Kasumi-1 (cell line): ENCODE results near the gene ANO8.
A peak's percentile ranks its signal among the peaks of the same experiment; 100 is the strongest.
"Not testable (repeated sequence)": the region's sequence is repeated elsewhere in the genome, so short reads cannot be mapped to it uniquely, and the experiment has no call there.

Source experiments
- DNase-seq, 2 experiments: peaks; one replicate each; lab custom pipeline; 2025; lab: John Stamatoyannopoulos, UW

The ANO8 gene

GRCh38 chr19:17286752-17287151, 47.9 kb downstream of the ANO8 start:
- DNase-seq, result no peak

- DNase-seq, result no peak
Observed at GRCh38 chr19:17286263-17286662, 48.4 kb downstream of the ANO8 start.

GRCh38 chr19:17285415-17286135, 49.1 kb downstream of the ANO8 start:
- no peak for DNase-seq

GRCh38 chr19:17283504-17283996, 51.1 kb downstream of the ANO8 start:
- DNase-seq, result no peak

GRCh38 chr19:17282488-17283125, 52.0 kb downstream of the ANO8 start:
- peak; percentile 72 to 79 for DNase-seq

- DNase-seq, result peak; percentile 81 to 82
Observed at GRCh38 chr19:17281391-17282304, 53.0 kb downstream of the ANO8 start, which contains the start of gene ANKLE1. TSS of gene ANKLE1 (plus strand) at chr19:17281901. CDS start at chr19:17281921, 20 bp downstream.

GRCh38 chr19:17279436-17279835, 55.2 kb downstream of the ANO8 start:
- DNase-seq, result no peak

GRCh38 chr19:17275441-17276175, 59.0 kb downstream of the ANO8 start:
- no peak for DNase-seq

- not testable (repeated sequence) for DNase-seq
Observed at GRCh38 chr19:17274892-17275291, 59.8 kb downstream of the ANO8 start.
